Right cardiac atrium (tissue), 5 donors: Measurements from ENCODE around the gene AIFM3. TPM values are rescaled to one million over a fixed set of nuclear protein-coding genes. Genes with fewer than 3 reads are reported as not detected.

Experiments used
- ATAC-seq, 2 donors: fragments of 200-7000 bp; cut with Tn5 transposase; one replicate each; pipeline versions ENCODE4 v1.8.0 to v1.9.1; 2020; ENCODE audit warnings: moderate library complexity in 2 of 2, mild to moderate bottlenecking in 1 of 2
- DNase-seq, 3 donors: peaks; one replicate each; pipeline ENCODE4 v3.0.0-alpha.2; 2020
- H3K27ac ChIP-seq: one replicate; pipeline ENCODE4 v1.5.1; 2013; ENCODE audit warnings: mild to moderate bottlenecking, low read length, control low read depth, moderate library complexity
- H3K27me3 ChIP-seq: one replicate; pipeline ENCODE4 v1.6.1; 2013; ENCODE audit not compliant: control insufficient read depth, insufficient read depth
- H3K4me1 ChIP-seq: one replicate; pipeline ENCODE4 v1.6.1; 2013; ENCODE audit warnings: low read length; ENCODE audit not compliant: control insufficient read depth, insufficient read depth
- H3K4me3 ChIP-seq: one replicate; pipeline ENCODE4 v1.5.1; 2013; ENCODE audit warnings: low read length, control low read depth
- H3K9me3 ChIP-seq: one replicate; pipeline ENCODE4 v1.6.1; 2013; ENCODE audit warnings: low read length; ENCODE audit not compliant: control insufficient read depth
- WGBS: extraction: QIAGEN DNeasy Blood & Tissue Kit; methylation state at CpG from one replicate; pipeline ENCODE4 v1.1.7; 2013; 5-methylcytosine and 5-hydroxymethylcytosine counted together
- intact Hi-C, 4 donors: fragments of 100-400 bp; cut with DNase I; formaldehyde crosslinking; loops; one replicate each; pipeline versions ENCODE4 v1.11.0 to v1.14.0; 2022 to 2023
- polyA plus RNA-seq: library from polyadenylated mRNA; stranded (reverse); fragments of 200-250 nt; gene quantifications from one replicate; pipeline ENCODE4 v1.2.3, GENCODE V29; 2013
- total RNA-seq, 4 donors: library from RNA; stranded (reverse); fragmentation: NEBNext Ultra II Directional; extraction: Animal tissue kit (Norgen Biotek cat#: 25700); gene quantifications; one replicate each; pipeline ENCODE4 v1.2.1, GENCODE V29; 2021
- donor health status: healthy with polysubstance abuse.
- donor health status: DM: no; HTN: yes; CAD: no.
- donor health status: DM: no; HTN: no; CAD: no.
- donor health status: DM: no; HTN: yes; CAD: no; lungs with severe emphysema.
- donor health status: DM: yes; HTN: yes; CAD: no.

The AIFM3 gene
- total and polyA plus RNA-seq, 5 donors, result 1.0 to 2.1 (median 1.4) TPM

DNA sequence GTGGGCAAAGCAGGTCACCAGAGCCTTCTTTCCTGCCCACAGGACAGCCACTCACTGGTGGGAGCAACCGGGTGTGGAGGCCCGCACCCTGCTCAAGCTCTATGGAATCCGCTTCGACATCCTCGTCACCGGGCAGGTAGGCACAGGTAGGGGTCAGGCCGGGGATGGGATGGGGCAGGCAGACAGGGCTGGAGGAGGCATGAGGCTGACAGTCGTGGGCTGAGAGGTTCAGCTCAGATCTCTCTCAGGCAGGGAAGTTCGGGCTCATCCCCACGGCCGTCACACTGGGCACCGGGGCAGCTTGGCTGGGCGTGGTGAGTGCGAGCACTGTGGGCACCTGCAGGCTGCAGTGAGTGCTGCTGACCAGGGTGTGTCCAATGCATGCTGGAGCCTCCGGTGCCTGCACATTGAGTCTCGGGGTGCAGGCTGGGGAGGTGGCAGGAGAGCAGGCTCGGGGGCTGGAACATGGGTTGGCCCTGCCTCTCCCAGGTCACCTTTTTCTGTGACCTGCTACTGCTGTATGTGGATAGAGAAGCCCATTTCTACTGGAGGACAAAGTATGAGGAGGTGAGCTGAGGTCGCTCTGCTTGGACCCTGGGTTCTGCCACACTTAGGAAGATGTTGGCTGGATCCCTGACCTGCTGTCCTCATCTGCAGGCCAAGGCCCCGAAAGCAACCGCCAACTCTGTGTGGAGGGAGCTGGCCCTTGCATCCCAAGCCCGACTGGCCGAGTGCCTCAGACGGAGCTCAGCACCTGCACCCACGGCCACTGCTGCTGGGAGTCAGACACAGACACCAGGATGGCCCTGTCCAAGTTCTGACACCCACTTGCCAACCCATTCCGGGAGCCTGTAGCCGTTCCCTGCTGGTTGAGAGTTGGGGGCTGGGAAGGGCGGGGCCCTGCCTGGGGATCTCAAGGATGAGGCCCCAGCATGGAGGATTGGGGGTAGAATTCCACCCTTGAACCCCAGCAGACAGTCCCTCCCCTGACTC is 59.0 kb downstream of the AIFM3 start:
- 85% methylated on average over 27 of the region's 27 CpGs for WGBS

DNA sequence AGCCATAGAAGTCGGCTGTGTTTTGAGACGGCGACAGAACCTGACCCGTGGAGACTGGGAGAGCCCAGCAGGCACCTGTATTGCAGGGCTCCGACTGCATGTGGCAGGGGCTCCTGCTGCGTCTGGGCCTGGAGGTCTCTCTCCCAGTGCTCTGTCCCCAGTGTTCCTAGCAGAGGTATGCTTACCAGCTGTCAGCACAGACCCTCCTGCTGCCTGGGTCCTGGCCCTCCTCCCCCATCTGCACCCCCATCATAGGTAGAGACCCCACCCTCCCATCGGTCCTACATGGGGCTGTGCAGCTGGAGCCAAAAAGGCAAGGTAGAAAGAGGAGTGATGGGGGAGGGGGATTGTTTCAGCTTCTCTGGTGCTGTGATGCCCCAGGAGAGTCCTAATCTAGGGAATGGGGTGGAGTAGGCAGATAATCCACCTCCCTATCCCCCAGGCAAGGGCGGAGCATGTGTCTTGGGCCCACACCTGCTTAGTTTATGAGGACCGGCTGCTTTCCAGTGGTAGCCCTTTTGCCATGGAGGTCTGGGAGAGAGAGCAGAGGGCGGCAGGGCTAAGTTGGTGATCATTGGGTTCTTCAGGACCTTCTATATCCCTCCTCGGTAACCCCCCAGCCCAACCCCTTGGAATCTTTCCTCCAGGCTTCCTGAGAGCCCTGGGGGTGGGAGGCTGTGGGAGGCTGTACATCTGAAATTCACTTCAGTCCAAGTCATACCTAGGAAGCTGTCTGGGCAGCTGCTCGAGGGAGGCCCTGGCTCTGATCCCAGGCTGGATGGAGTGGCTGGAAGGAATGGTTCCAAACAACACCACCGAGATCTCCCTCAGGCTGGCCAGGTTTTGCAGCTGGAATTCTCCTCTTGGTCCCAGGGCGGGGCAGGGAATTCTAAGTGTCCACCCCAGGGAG is 60.0 kb downstream of the AIFM3 start:
- no peak for ATAC-seq
- WGBS, result 66% methylated on average over 14 of the region's 14 CpGs
- peak in 2 of 3 donors; percentile 72 to 85 for DNase-seq

More for the DNA sequence above, 59.0 kb downstream of the AIFM3 start:
- Histone ChIP-seq H3K9me3 (no peaks in the 10 kb centered on the region), H3K27ac (no peak overlapping the region), H3K4me1 (no peaks in the 10 kb centered on the region), H3K27me3 (no peaks in the 10 kb centered on the region), H3K4me3 (no peak overlapping the region)
- intact Hi-C loops, result no loop called here
- ATAC-seq, result no peak
- DNase-seq, result peak in 1 of 3 donors; percentile 44

GRCh38 chr22:21028277-21029251 is 61.5 kb downstream of the AIFM3 start:
- Histone ChIP-seq H3K9me3 (no peaks in the 10 kb centered on the region), H3K4me1 (no peaks in the 10 kb centered on the region), H3K27ac (no peak overlapping the region), H3K4me3 (no peak overlapping the region), H3K27me3 (no peaks in the 10 kb centered on the region)
- intact Hi-C loops, result loop anchor here in 1 of 4 donors (1.0 kb wide), 1 partner anchor 8 kb away; no protein-coding TSS in a partner anchor
- 86% methylated on average over 13 of the region's 13 CpGs for WGBS
- ATAC-seq (no peak), DNase-seq (peak in 2 of 3 donors; percentile 31 to 39)

More for the DNA sequence above, 60.0 kb downstream of the AIFM3 start:
- Histone ChIP-seq H3K4me1 (no peaks in the 10 kb centered on the region), H3K4me3 (no peak overlapping the region), H3K27ac (no peak overlapping the region), H3K9me3 (no peaks in the 10 kb centered on the region), H3K27me3 (no peaks in the 10 kb centered on the region)
- intact Hi-C loops, result no loop called here

DNA sequence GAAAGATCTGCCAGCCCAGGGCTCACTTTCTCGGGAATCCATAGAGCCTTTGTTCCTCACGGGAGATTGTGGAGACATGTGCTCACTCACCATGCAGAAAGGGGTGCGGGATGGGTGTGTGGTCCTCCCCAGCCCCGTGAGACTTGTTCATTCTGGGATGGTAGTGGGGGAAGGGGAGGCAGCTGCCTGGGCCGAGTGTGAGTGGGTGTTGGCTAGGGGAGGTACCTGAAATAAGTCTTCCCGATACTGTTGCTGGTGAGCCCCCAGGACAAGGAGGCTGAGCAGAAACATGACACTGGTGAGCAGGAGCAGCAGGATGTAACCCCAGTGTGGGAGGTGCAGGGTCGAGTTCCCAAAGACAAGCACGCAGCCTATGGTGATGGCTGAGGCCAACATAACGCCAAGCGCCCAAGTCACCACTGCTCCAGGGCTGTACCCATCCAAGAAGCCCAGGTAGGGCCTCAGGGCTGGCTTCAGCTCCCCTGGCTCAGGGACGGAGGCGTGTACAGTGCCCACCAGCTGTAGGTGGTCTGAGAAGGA is 62.5 kb downstream of the AIFM3 start:
- no peak for ATAC-seq
- no peak overlapping the region for H3K4me3 ChIP-seq
- no peaks in the 10 kb centered on the region for H3K27me3 ChIP-seq
- DNase-seq, result peak in 2 of 3 donors; percentile 19 to 23
- H3K9me3 ChIP-seq, result no peaks in the 10 kb centered on the region
- no peaks in the 10 kb centered on the region for H3K4me1 ChIP-seq
- intact Hi-C loops, result loop anchor here in 1 of 4 donors (1.0 kb wide), 1 partner anchor 9 kb away; no protein-coding TSS in a partner anchor
- H3K27ac ChIP-seq, result no peak overlapping the region
- 73% methylated on average over 12 of the region's 12 CpGs for WGBS

GRCh38 chr22:21030032-21030431 is 63.0 kb downstream of the AIFM3 start:
- WGBS, result 89% methylated on average over 15 of the region's 15 CpGs
- ATAC-seq (no peak), DNase-seq (peak in 2 of 3 donors; percentile 17 to 51)
- Histone ChIP-seq H3K9me3 (no peaks in the 10 kb centered on the region), H3K27ac (no peak overlapping the region), H3K4me1 (no peaks in the 10 kb centered on the region), H3K4me3 (no peak overlapping the region), H3K27me3 (no peaks in the 10 kb centered on the region)
- intact Hi-C loops, result no loop called here

Other genes with a start within 250 kb of the AIFM3 start
- gene SERPIND1, start 193.1 kb upstream of the AIFM3 start, total RNA-seq, result under 1 TPM; 0.20 to 0.76 (median 0.56) TPM
- 1.4 TPM for gene SERPIND1, start 193.1 kb upstream of the AIFM3 start, polyA plus RNA-seq
- 10 to 100 TPM; 50.9 to 61.9 (median 53.2) TPM for gene PI4KA, start 108.4 kb upstream of the AIFM3 start, total RNA-seq
- gene PI4KA, start 108.4 kb upstream of the AIFM3 start, polyA plus RNA-seq, result 31.3 TPM
- gene SNAP29, start 108.2 kb upstream of the AIFM3 start, total RNA-seq, result 10 to 100 TPM; 25.1 to 27.8 (median 26.5) TPM
- 18.8 TPM for gene SNAP29, start 108.2 kb upstream of the AIFM3 start, polyA plus RNA-seq
- gene CRKL, start 49.8 kb upstream of the AIFM3 start, total RNA-seq, result 10 to 100 TPM; 50.5 to 53.7 (median 52.0) TPM
- gene CRKL, start 49.8 kb upstream of the AIFM3 start, polyA plus RNA-seq, result 20.8 TPM
- gene LZTR1, start 15.0 kb downstream of the AIFM3 start, total RNA-seq, result 10 to 100 TPM; 28.3 to 33.2 (median 31.1) TPM
- gene LZTR1, start 15.0 kb downstream of the AIFM3 start, polyA plus RNA-seq, result 20.4 TPM
- gene THAP7, start 34.9 kb downstream of the AIFM3 start, total RNA-seq, result 10 to 100 TPM; 23.2 to 25.2 (median 23.8) TPM
- gene THAP7, start 34.9 kb downstream of the AIFM3 start, polyA plus RNA-seq, result 38.2 TPM
- gene P2RX6, start 47.9 kb downstream of the AIFM3 start, total RNA-seq, result 1 to 10 TPM; 1.7 to 6.7 (median 4.8) TPM
- 2.1 TPM for gene P2RX6, start 47.9 kb downstream of the AIFM3 start, polyA plus RNA-seq
- gene SLC7A4, start 65.3 kb downstream of the AIFM3 start, total RNA-seq, result 1 to 10 TPM in 2 of 4 donors, under 1 TPM in 2; 0.33 to 1.9 (median 0.77) TPM
- gene SLC7A4, start 65.3 kb downstream of the AIFM3 start, polyA plus RNA-seq, result 0.59 TPM
- gene LRRC74B, start 78.7 kb downstream of the AIFM3 start, total RNA-seq, result not detected
- not detected for gene LRRC74B, start 78.7 kb downstream of the AIFM3 start, polyA plus RNA-seq